LNCAP (cell line): ENCODE data around the gene MARS1.

Experiments used
- TF ChIP-seq, protein P1 (sequence below): fragments of 450-650 bp; IDR thresholded peaks from 2 replicates; pipeline ENCODE4 v1.5.1; 2017; ENCODE audit warnings: mild to moderate bottlenecking

Gene MARS1

DNA sequence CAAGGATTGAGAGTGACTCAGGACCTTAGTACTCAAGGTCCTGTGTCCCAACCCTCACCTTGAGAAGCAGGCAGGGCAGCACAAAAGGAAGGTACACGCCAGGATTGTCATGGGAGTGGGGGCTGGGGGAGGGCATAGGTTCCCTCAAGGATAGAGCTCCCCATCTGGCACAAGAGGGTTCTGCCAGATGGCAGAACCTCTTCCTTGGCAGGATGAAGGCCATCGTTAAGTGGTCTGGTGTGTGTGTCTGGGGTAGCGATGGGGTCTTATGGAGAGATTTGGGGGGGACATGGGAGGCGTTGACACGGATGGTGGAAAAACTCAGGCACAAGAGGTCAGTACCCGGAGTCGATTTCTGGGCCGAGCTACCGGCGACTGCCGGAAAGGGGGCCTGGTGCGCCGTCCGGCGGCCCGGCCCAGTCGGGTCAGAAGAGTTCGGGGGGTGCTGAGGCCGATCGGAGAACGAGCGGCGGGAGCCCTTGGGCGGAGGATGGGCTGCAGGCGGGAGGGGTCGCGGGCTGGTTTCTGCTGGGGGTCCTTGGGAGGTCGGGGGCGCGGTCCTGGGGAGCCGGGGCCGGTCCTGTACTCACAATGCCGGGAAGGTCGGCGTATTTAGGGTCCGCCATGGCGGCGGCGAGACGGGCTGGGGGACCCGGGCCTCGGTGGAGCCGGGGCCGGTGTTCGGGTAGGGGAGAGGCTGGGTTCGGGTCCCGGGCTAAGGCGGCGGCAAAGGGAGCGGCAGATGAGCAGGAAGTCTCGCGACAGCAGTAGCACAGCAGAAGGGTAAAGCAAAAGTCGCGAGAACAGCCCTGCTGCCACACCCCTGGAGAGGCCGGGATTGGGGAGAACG lies 58.8 kb downstream of the MARS1 start, which contains the start of gene DCTN2:
Gene DCTN2 (minus strand): TSS at position 755 of the 850 bp plus-strand sequence. CDS start 129 bp downstream, at position 626.
- TF ChIP-seq, protein P1, sequence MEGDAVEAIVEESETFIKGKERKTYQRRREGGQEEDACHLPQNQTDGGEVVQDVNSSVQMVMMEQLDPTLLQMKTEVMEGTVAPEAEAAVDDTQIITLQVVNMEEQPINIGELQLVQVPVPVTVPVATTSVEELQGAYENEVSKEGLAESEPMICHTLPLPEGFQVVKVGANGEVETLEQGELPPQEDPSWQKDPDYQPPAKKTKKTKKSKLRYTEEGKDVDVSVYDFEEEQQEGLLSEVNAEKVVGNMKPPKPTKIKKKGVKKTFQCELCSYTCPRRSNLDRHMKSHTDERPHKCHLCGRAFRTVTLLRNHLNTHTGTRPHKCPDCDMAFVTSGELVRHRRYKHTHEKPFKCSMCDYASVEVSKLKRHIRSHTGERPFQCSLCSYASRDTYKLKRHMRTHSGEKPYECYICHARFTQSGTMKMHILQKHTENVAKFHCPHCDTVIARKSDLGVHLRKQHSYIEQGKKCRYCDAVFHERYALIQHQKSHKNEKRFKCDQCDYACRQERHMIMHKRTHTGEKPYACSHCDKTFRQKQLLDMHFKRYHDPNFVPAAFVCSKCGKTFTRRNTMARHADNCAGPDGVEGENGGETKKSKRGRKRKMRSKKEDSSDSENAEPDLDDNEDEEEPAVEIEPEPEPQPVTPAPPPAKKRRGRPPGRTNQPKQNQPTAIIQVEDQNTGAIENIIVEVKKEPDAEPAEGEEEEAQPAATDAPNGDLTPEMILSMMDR = no peak; the same call in 1 of the 2 replicates

DNA sequence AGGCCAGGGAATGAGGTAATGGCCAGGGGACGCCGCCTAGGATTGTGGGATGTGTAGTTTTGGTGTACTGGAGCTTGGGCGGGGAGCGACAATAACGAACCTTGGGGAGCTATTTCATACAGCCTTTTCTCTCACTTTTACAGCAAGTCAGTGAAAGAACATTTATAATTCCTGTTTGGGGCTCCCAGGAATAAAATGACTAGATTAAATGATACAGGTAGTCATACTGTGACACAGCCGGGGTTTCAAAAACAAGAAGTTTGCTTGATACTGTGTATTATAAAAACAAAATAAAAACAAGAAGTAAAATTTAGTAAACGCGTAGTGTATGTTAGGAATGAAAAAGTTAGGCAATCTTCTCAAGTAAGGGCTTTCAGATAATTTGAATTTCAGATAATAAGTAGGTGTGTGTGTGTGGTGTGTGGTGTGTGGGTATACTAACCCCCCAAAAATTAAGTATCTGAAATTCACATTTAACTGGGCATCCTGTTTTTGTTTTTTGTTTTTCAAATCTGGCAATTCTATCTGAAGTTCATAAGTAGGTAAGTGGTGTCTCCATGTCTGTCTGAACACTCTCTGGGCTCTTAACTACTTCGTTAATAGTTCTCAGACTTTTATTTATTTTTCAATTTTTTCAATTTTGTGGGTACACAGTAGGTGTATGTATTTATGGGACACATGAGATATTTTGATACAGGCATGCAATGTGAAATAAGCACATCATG lies 59.6 kb downstream of the MARS1 start:
- TF ChIP-seq, protein P1 = no peak

DNA sequence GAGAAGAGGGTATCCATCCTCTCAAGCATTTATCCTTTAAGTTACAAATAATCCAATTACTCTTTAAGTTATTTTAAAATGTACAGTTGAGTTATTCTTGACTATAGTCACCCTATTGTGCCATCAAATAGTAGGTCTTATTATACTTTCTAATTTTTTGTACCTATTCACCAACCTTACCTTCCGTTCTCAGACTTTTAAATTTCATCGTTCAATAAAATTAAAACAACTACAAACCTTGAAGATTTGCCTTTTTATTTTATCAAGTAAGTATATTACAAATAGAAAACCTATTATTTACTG lies 60.1 kb downstream of the MARS1 start:
- TF ChIP-seq, protein P1 = no peak

DNA sequence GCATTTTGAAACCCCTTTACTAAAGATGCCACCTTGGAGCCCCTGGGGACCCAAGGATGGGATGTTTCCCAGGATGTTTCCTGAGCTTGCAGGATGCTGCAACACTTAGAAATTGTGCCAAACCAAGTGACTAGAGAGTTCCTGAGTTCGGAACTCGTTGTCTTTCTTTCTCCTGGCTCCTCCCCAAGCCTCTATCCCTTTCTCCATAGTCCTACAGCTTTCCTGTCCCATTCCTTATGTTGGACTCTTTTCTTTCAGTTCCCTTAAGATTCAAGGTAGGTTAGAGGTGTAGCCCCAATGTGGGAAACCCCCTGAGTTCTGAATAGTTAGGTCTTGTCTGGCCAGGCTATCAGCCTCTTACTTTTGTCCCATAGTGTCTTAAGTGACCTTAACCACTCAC lies 60.6 kb downstream of the MARS1 start:
- TF ChIP-seq, protein P1 = no peak

DNA sequence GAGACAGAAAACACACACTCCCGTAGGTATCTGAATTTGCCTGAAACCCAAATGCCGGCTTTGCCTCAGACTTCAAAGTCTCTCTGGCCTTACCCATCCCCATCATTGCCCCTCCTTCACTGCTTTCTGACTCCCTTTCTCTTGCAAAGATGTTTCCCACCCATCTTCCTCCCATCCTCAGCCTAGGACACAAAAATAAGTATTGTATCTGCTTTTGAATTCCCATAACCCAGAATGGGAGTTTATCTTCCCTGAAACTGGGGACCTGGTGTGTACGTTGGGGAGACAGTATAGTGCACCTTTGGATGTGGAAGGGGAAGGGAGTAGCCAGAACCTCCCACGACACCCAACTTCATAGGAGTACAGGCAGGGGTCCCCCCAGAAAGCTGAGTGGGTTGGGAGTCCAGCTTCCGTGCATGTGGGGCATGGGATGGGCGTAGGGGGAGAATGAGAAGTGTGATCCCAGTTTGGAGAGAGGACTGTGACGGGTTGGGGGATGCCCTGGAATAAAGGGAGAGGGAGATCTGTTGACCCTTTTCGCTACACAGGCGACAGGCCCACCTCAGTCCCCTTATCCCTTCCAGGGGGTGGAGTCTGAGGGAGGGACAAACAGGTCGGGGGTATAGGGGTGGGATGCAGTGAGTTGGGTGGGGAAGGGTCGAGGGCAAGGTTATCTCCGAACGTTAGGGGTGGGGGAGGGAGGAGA lies 61.5 kb downstream of the MARS1 start:
- TF ChIP-seq, protein P1 = no peak

DNA sequence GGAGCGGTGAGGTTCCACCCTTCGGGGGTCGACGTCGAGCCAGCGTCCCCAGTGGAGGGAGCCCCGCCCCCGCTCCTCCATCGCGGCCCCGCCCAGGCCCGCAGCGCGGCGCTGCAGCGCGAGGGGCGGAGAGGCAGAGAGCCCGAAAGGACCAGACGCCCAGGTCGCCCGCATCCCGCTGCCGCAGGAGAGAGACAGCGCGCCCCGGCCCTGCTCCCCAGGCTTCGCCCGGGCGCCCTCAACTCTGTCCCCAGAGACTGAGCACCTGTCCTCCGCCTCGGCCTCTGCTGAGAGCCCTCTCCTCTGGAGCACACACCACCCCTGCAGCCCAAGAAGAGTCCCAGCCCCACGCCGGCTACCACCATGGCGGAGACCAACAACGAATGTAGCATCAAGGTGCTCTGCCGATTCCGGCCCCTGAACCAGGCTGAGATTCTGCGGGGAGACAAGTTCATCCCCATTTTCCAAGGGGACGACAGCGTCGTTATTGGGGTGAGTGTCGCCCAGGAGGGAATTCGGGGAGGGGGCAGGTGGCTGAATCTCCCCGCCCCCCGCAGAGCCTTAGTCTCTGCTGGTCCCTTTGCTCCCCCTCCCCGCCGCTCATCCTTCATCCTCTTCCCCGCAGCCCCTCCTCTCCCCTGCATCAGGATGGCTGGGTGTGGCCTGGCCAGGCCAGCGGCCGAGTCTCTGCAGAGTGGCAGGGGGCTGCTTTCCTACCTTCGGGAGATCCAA lies 62.2 kb downstream of the MARS1 start, which contains the start of gene KIF5A:
Gene KIF5A (plus strand): TSS at position 136 of the 732 bp plus-strand sequence. CDS start 228 bp downstream, at position 364.
- TF ChIP-seq, protein P1 = no peak
